HFFc6 (cell line): ENCODE results near the gene DRAXIN. TPM values are rescaled to one million over a fixed set of nuclear protein-coding genes. Genes with fewer than 3 reads are reported as not detected.

Source experiments
- DNase-seq: peaks from one replicate; pipeline ENCODE4 v3.0.0-alpha.2; 2018
- H3K27ac Mint-ChIP-seq: 2 replicates; pipeline ENCODE4 v1.8.0; 2020; ENCODE audit warnings: mild to moderate bottlenecking, mixed read lengths
- H3K27me3 Mint-ChIP-seq: 2 replicates; pipeline ENCODE4 v1.8.0; 2021; ENCODE audit warnings: mild to moderate bottlenecking, moderate library complexity, mixed read lengths; ENCODE audit not compliant: insufficient read depth
- H3K36me3 Mint-ChIP-seq: 2 replicates; pipeline ENCODE4 v1.8.0; 2021; ENCODE audit warnings: low read depth, mixed read lengths
- H3K4me1 Mint-ChIP-seq: 2 replicates; pipeline ENCODE4 v1.8.0; 2020; ENCODE audit warnings: low read depth, mixed read lengths
- H3K4me3 Mint-ChIP-seq: 2 replicates; pipeline ENCODE4 v1.8.0; 2020; ENCODE audit warnings: mild to moderate bottlenecking, moderate library complexity, mixed read lengths
- H3K9me3 Mint-ChIP-seq: 2 replicates; pipeline ENCODE4 v1.8.0; 2020; ENCODE audit warnings: mild to moderate bottlenecking, mixed read lengths
- CTCF ChIP-seq: fragments of 200-600 bp; sonication (generic); IDR thresholded peaks from 2 replicates; pipeline ENCODE4 v1.5.0; 2021; ENCODE audit warnings: antibody characterized with exemption, mild to moderate bottlenecking
- total RNA-seq, 6 experiments: library from RNA; stranded (reverse); fragmentation: NEBNext Ultra II Directional; extraction: Animal tissue kit (Norgen Biotek cat#: 25700); gene quantifications; 2 replicates in 1 of 6; 3 replicates in 5 of 6; pipeline ENCODE4 v1.2.3, GENCODE V29; 2021

Gene DRAXIN
- total RNA-seq, 6 experiments from 2014 or later = not detected

GRCh38 chr1:11703357-11704193 is 12.1 kb downstream of the DRAXIN start:
- H3K27ac Mint-ChIP-seq = no peak overlapping the region

GRCh38 chr1:11704194-11704529 is 12.7 kb downstream of the DRAXIN start:
- Mint-ChIP-seq H3K36me3 (no peaks in the 10 kb centered on the region), H3K4me3 (no peak overlapping the region), H3K27me3 (peaks cover 21% of the 10 kb centered on the region), H3K9me3 (no peaks in the 10 kb centered on the region), H3K27ac (no peak overlapping the region), H3K4me1 (no peaks in the 10 kb centered on the region)
- DNase-seq = no peak
- no peak for TF ChIP-seq CTCF

More at GRCh38 chr1:11703357-11704193, 12.1 kb downstream of the DRAXIN start:
- Mint-ChIP-seq H3K9me3 (no peaks in the 10 kb centered on the region), H3K4me1 (no peaks in the 10 kb centered on the region), H3K4me3 (no peak overlapping the region), H3K27me3 (peaks cover 19% of the 10 kb centered on the region), H3K36me3 (no peaks in the 10 kb centered on the region)
- no peak for DNase-seq
- no peak for TF ChIP-seq CTCF

DNA sequence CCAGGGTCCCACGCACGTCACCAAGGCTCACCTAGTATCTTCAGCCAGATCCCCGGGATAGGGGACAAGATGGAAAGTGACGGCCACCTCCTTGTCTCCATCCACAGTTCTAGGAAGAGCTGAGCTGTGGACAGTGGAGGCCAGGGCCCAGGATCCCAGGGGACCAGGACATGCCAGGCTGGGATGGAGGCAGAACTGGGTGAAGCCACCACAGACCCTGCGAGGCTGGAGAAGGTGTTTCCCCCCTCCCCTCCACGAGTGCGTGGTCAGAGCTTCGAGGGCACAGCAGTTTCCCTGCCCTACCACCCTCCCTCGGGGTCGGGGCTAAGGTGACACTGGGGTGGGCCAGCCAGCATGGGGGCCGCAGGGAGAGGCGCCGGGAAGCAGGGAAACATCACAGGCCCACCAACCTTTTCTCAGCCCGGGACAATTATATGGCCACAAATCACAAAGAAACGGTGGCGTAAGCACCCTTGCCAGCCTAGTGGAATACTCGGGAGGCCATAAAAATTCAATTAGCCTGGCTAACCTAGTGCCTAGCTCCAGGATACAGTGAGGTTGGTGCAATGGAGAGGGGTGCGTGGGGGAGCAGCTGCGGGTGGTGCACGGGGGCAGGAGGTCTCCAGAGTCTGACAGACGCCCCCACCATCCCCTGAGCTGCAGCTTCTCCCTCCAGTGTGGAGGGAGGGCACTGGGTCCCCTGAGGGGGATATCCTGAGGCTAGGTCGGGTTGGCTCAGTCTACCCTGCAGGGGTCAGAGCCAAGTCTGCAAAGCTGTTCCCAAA is 13.4 kb downstream of the DRAXIN start:
- DNase-seq = no peak
- no peak for TF ChIP-seq CTCF
- Mint-ChIP-seq H3K4me1 (no peaks in the 10 kb centered on the region), H3K36me3 (no peaks in the 10 kb centered on the region), H3K4me3 (no peak overlapping the region), H3K27ac (no peak overlapping the region), H3K9me3 (no peaks in the 10 kb centered on the region), H3K27me3 (peaks cover 23% of the 10 kb centered on the region)

GRCh38 chr1:11705596-11705995 is 14.1 kb downstream of the DRAXIN start:
- no peaks in the 10 kb centered on the region for H3K9me3 Mint-ChIP-seq
- no peak overlapping the region for H3K27ac Mint-ChIP-seq
- H3K27me3 Mint-ChIP-seq = peaks cover 21% of the 10 kb centered on the region
- DNase-seq = no peak
- no peaks in the 10 kb centered on the region for H3K36me3 Mint-ChIP-seq
- H3K4me1 Mint-ChIP-seq = no peaks in the 10 kb centered on the region
- TF ChIP-seq CTCF = no peak
- no peak overlapping the region for H3K4me3 Mint-ChIP-seq

DNA sequence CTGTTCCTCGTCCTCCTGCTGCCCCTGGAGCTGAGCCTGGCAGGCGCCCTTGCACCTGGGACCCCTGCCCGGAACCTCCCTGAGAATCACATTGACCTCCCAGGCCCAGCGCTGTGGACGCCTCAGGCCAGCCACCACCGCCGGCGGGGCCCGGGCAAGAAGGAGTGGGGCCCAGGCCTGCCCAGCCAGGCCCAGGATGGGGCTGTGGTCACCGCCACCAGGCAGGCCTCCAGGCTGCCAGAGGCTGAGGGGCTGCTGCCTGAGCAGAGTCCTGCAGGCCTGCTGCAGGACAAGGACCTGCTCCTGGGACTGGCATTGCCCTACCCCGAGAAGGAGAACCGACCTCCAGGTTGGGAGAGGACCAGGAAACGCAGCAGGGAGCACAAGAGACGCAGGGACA is 14.8 kb downstream of the DRAXIN start:
- no peaks in the 10 kb centered on the region for H3K4me1 Mint-ChIP-seq
- H3K9me3 Mint-ChIP-seq = no peaks in the 10 kb centered on the region
- H3K27me3 Mint-ChIP-seq = peaks cover 21% of the 10 kb centered on the region
- H3K4me3 Mint-ChIP-seq = no peak overlapping the region
- H3K27ac Mint-ChIP-seq = no peak overlapping the region
- no peak for DNase-seq
- no peaks in the 10 kb centered on the region for H3K36me3 Mint-ChIP-seq
- TF ChIP-seq CTCF = no peak
